Islet precursor cell (in vitro differentiated cells): ENCODE results near the gene PHLPP1.
A peak's percentile ranks its signal among the peaks of the same experiment; 100 is the strongest.
"Not testable (repeated sequence)": the region's sequence is repeated elsewhere in the genome, so short reads cannot be mapped to it uniquely, and the experiment has no call there.

Source experiments
- DNase-seq: peaks from one replicate; pipeline ENCODE4 v3.0.0-alpha.2; 2018

The PHLPP1 gene

GRCh38 chr18:62776024-62776570 is 60.8 kb downstream of the PHLPP1 start:
- DNase-seq = no peak

DNA sequence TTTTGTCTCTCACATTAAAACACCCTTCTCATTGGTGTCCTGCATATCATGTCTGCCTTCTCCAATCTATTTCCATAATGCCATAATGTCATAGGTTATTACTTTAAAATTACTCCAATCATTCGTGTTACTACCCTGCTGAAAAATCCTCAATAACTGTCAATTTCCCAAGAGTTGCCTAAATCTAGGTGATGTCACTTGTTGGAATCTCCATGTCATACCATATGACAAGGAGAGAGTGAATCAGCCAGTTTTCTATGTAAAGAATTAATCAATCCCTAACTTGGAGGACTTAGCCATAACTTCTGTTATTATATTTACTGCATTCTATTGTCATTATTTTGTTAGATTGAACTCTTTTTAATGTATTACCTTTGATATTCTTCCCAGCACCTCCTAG is 62.5 kb downstream of the PHLPP1 start:
- DNase-seq = no peak

DNA sequence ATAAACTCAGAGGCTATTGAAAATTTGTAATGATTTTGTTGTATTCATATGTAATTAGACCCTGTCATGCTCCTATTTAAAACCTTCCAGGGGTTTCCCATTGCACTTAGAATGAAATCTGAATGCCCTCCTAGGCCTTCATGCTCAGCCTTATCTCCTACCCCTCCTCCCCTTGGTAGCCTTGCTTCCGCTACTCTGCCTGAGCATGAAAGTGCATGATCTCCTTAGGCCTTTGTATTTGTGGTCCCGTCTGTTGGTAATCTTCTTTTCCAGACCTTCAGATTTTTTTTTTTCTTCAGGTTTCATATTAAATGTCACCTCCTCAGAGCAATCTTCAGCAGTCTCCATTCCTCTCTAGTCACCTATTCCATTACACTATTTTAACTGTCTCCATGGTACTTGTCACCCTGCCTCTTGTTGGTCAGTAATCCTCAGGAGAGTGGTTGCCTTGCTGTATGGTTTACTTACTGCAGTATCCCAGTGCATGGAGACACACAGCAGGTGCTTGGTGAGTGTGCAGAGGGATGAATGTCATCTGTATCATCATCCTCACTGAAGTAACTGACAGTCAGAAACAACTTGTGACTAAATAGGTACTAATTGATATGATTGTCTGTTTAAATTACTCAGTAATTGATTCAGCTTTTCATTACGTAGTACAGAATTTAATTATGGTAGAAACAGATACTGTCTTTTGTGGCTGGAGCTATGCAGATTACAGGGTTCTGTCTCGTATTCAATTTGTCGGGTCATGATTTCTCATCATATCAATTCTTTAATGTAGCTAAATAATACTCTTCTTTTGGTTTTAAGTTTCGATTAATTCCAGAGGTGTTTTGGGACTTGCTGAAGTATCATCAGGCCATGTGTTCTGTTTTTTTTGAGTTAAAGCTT is 63.9 kb downstream of the PHLPP1 start:
- no peak for DNase-seq

GRCh38 chr18:62781262-62781661 is 65.9 kb downstream of the PHLPP1 start:
- DNase-seq = no peak

- no peak for DNase-seq
Measured at GRCh38 chr18:62781893-62782292, 66.6 kb downstream of the PHLPP1 start.

GRCh38 chr18:62784338-62784965 is 69.1 kb downstream of the PHLPP1 start:
- DNase-seq = no peak

GRCh38 chr18:62784966-62785413 is 69.6 kb downstream of the PHLPP1 start:
- DNase-seq = peak; percentile 65

GRCh38 chr18:62786689-62787088 is 71.3 kb downstream of the PHLPP1 start:
- DNase-seq = no peak

GRCh38 chr18:62788111-62788510 is 72.8 kb downstream of the PHLPP1 start:
- peak; percentile 59 for DNase-seq

- peak; percentile 76 for DNase-seq
Measured at GRCh38 chr18:62788876-62789275, 73.5 kb downstream of the PHLPP1 start.

- DNase-seq = peak; percentile 69
Measured at GRCh38 chr18:62790871-62791772, 75.8 kb downstream of the PHLPP1 start.

GRCh38 chr18:62792016-62792415 is 76.7 kb downstream of the PHLPP1 start:
- DNase-seq = no peak

GRCh38 chr18:62795813-62796212 is 80.5 kb downstream of the PHLPP1 start:
- DNase-seq = no peak

GRCh38 chr18:62796216-62796621 is 80.9 kb downstream of the PHLPP1 start:
- no peak for DNase-seq

DNA sequence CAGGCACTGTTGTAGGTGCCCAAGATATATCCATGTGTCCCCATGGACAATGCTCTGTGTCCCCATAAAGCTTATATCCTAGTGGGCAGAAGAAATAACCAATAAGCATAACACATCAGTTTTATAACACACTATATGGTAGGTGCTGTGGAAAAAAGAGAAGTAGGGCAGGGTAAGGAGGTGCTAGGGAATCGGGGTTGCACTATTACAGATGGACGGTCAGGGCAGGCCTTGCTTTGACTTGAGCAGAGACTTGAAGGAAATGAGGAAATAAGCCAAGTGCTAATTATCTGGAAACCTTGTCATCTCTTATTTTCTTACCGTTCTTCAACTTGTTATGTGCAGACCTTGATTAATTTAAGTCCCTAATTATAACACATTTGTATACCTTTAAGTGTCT is 82.0 kb downstream of the PHLPP1 start:
- DNase-seq = no peak

DNA sequence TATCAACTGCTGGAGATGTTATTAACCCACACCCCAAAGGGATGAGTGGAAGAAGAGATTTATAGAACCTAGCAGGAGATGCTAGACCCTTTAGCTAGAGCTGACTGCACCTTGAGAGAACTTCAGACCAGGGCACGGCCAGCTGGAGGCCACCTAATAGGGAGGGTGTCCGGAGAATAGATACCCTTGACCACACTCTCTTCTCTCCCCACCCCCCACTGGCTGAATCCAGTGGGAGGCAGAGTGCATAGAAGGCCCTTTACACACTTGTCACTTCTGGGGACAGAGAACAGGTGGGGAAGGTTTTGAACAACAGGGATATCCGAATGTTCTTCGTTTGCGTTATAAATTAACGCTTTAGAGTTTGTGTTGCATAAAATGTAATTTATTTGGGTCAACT is 84.6 kb downstream of the PHLPP1 start:
- no peak for DNase-seq

GRCh38 chr18:62802523-62802922 is 87.2 kb downstream of the PHLPP1 start:
- DNase-seq = no peak

DNA sequence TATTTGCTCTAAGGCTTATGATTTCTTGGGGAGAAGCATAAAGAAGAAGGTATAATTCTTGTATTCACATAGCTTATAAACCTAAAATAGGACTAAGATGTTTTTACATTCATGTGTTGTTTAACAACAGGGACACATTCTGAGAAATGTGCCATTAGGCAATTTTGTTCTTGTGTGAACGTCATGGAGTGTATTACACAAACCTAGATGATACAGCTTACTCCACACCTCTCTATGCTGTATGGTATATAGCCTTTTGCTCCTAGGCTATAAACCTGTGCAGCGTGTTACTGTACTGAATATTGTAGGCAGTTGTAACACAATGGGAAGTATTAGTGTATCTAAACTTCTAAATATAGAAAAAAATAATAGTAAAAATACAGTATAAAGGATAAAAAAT is 92.1 kb downstream of the PHLPP1 start:
- no peak for DNase-seq

DNA sequence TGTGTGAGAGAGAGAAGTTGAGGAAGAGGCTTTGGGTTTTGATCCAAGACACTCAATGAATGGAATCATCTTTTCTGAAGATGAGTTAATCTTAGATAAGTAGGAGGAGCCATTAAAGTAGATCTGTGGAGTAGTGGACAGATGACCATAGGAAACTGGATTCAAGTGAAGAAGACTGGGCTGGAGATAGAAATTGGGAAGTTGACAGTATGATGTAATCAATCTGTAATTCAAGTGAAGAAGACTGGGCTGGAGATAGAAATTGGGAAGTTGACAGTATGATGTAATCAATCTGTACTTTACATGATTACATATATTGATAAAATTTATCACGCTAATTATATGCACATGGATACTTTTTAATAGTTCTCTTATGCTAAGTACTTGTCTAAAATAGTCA is 92.8 kb downstream of the PHLPP1 start:
- no peak for DNase-seq

GRCh38 chr18:62809445-62809844 is 94.1 kb downstream of the PHLPP1 start:
- not testable (repeated sequence) for DNase-seq

DNA sequence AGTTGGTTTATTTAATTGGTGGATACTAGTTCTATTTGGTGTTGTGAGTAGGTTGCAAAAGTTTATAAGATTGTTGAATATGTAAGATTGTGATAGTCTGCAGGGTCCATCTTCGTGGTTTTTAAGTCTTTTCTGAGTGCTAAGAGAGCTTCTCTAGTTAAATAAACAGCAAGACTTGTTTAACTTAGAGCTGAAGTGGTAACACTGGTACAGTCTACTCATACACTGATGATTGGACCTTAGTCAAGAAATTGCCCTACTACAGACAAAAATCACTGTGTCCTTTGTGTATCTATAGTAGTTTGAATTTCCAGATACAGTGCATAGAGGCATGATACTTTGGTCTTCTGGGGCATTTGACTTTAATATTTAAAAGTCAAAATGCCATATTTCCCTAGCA is 94.6 kb downstream of the PHLPP1 start:
- no peak for DNase-seq

- no peak for DNase-seq
Measured at GRCh38 chr18:62810682-62811081, 95.3 kb downstream of the PHLPP1 start.

- DNase-seq = no peak
Measured at GRCh38 chr18:62811674-62812073, 96.3 kb downstream of the PHLPP1 start.
